HepG2 (cell line): ENCODE results near the gene CLIC1. TPM values are rescaled to one million over a fixed set of nuclear protein-coding genes. Genes with fewer than 3 reads are reported as not detected.

ENCODE experiments used
- AGO1 ChIP-seq: fragments of 200-400 bp; formaldehyde crosslinking; IDR thresholded peaks from 2 replicates; pipeline ENCODE4 v1.6.1; 2017; ENCODE audit warnings: mild to moderate bottlenecking, low read depth, low read length, moderate library complexity; ENCODE audit not compliant: poor library complexity, severe bottlenecking
- AGO2 ChIP-seq: fragments of 200-400 bp; formaldehyde crosslinking; optimal IDR thresholded peaks from 2 replicates; pipeline ENCODE3; 2017; ENCODE audit warnings: mild to moderate bottlenecking, low read depth, low read length, moderate library complexity
- CSRNP1 ChIP-seq: sonication (generic); formaldehyde crosslinking; IDR thresholded peaks from 2 replicates; pipeline ENCODE4 v1.8.1; 2023; ENCODE audit warnings: mild to moderate bottlenecking, missing genetic modification reagents
- HOMEZ ChIP-seq: IDR thresholded peaks from 2 replicates; pipeline ENCODE4 v1.6.1; 2016; ENCODE audit warnings: low read depth
- KMT2B ChIP-seq: IDR thresholded peaks from 2 replicates; pipeline ENCODE4 v1.6.1; 2016; ENCODE audit warnings: missing genetic modification reagents, missing compliant biosample characterization
- NFKB2 ChIP-seq: sonication (generic); formaldehyde crosslinking; IDR thresholded peaks from 2 replicates; pipeline ENCODE4 v1.4.0; 2020; ENCODE audit warnings: missing genetic modification reagents, borderline replicate concordance
- NR2C2 ChIP-seq: sonication (generic); formaldehyde crosslinking; IDR thresholded peaks from 2 replicates; pipeline ENCODE4 v1.4.0; 2020; ENCODE audit warnings: missing genetic modification reagents, mild to moderate bottlenecking, moderate library complexity, borderline replicate concordance
- POLR2A ChIP-seq, 2 experiments: IDR thresholded peaks; 2 replicates each; pipeline ENCODE4 v1.6.1; 2011; ENCODE audit warnings: low read depth in 2 of 2, low read length in 2 of 2, mild to moderate bottlenecking in 1 of 2, moderate library complexity in 1 of 2; ENCODE audit not compliant: insufficient read depth in 1 of 2
- RBFOX2 ChIP-seq: fragments of 200-400 bp; formaldehyde crosslinking; IDR thresholded peaks from 2 replicates; pipeline ENCODE4 v1.6.1; 2017; ENCODE audit warnings: low read depth, mild to moderate bottlenecking, low read length
- RFX3 ChIP-seq: IDR thresholded peaks from 2 replicates; pipeline ENCODE4 v1.6.1; 2016; ENCODE audit warnings: missing biosample characterization, missing genetic modification reagents
- SNAPC5 ChIP-seq: sonication (generic); formaldehyde crosslinking; IDR thresholded peaks from 2 replicates; pipeline ENCODE4 v1.8.1; 2023; ENCODE audit warnings: mild to moderate bottlenecking, missing genetic modification reagents, borderline replicate concordance
- TCF7 ChIP-seq: sonication (generic); IDR thresholded peaks from 2 replicates; pipeline ENCODE4 v1.6.1; 2016; ENCODE audit warnings: antibody characterized with exemption, low read depth
- THAP11 ChIP-seq: IDR thresholded peaks from 2 replicates; pipeline ENCODE4 v1.6.1; 2016; ENCODE audit warnings: missing biosample characterization, missing genetic modification reagents
- YY1 ChIP-seq: IDR thresholded peaks from 2 replicates; pipeline ENCODE4 v1.6.1; 2011; ENCODE audit warnings: low read length, low read depth, moderate library complexity, mild to moderate bottlenecking; ENCODE audit not compliant: insufficient read depth, insufficient replicate concordance
- ZFY ChIP-seq: sonication (generic); formaldehyde crosslinking; IDR thresholded peaks from 2 replicates; pipeline ENCODE4 v1.4.0; 2020; ENCODE audit warnings: missing genetic modification reagents
- ZNF235 ChIP-seq: sonication (generic); formaldehyde crosslinking; IDR thresholded peaks from 2 replicates; pipeline ENCODE4 v1.8.1; 2023; ENCODE audit warnings: mild to moderate bottlenecking, missing genetic modification reagents, borderline replicate concordance
- ZNF383 ChIP-seq: sonication (generic); formaldehyde crosslinking; IDR thresholded peaks from 2 replicates; pipeline ENCODE4 v1.4.0; 2020; ENCODE audit warnings: missing genetic modification reagents, mild to moderate bottlenecking, borderline replicate concordance
- ZNF484 ChIP-seq: sonication (generic); formaldehyde crosslinking; IDR thresholded peaks from 2 replicates; pipeline ENCODE4 v1.5.1; 2020; ENCODE audit warnings: mild to moderate bottlenecking, low read depth, missing genetic modification reagents, borderline replicate concordance
- ZNF512B ChIP-seq: sonication (generic); formaldehyde crosslinking; IDR thresholded peaks from 2 replicates; pipeline ENCODE4 v1.5.1; 2020; ENCODE audit warnings: missing genetic modification reagents, mild to moderate bottlenecking, borderline replicate concordance
- ZNF530 ChIP-seq: sonication (generic); formaldehyde crosslinking; IDR thresholded peaks from 2 replicates; pipeline ENCODE4 v1.5.0; 2020; ENCODE audit warnings: low read depth, mild to moderate bottlenecking, missing genetic modification reagents
- ZNF543 ChIP-seq: sonication (generic); formaldehyde crosslinking; IDR thresholded peaks from 2 replicates; pipeline ENCODE4 v1.4.0; 2020; ENCODE audit warnings: mild to moderate bottlenecking, missing genetic modification reagents
- ZNF558 ChIP-seq: sonication (generic); formaldehyde crosslinking; IDR thresholded peaks from 2 replicates; pipeline ENCODE4 v1.9.0; 2022; ENCODE audit warnings: mild to moderate bottlenecking, missing genetic modification reagents, borderline replicate concordance
- ZNF768 ChIP-seq: sonication (generic); formaldehyde crosslinking; IDR thresholded peaks from 2 replicates; pipeline ENCODE4 v1.4.0; 2020; ENCODE audit warnings: missing genetic modification reagents
- ZNF781 ChIP-seq: sonication (generic); formaldehyde crosslinking; IDR thresholded peaks from 2 replicates; pipeline ENCODE4 v1.5.1; 2020; ENCODE audit warnings: borderline replicate concordance, mild to moderate bottlenecking, missing genetic modification reagents; ENCODE audit errors: not compliant biosample characterization
- ZNF782 ChIP-seq: sonication (generic); formaldehyde crosslinking; IDR thresholded peaks from 2 replicates; pipeline ENCODE4 v1.4.0; 2020; ENCODE audit warnings: missing genetic modification reagents, mild to moderate bottlenecking, borderline replicate concordance
- polyA plus RNA-seq, 8 experiments: library from polyadenylated mRNA; depleted of rRNA in 3 of 8; stranded (reverse) in 7 of 8; unstranded in 1 of 8; fragments of >200 nt; fragmentation: Illumina TruSeq in 4 of 8; extraction: Trizol in 4 of 8; gene quantifications; 2 replicates each; pipeline versions ENCODE4 v1.2.1 to v1.2.3, GENCODE V29; 2011 to 2016; ENCODE audit warnings: low read depth in 4 of 8, missing spikeins in 1 of 8, mixed read lengths in 1 of 8; ENCODE audit not compliant: insufficient read depth in 1 of 8
- total RNA-seq, 5 experiments: library from RNA; depleted of rRNA; stranded (reverse); fragments of >200 nt; fragmentation: Illumina TruSeq; extraction: Trizol; gene quantifications; 2 replicates each; pipeline ENCODE4 v1.2.3, GENCODE V29; 2016; ENCODE audit warnings: low read depth in 1 of 5

The CLIC1 gene
- total and polyA plus RNA-seq, 2 of the 13 experiments (the other 11 are each of a cell fraction or from before 2014, with no cell fraction given): 602 to 891 TPM

- no peak for TF ChIP-seq AGO2
- no peak for TF ChIP-seq ZNF768 (CRISPR knock-in tag)
- TF ChIP-seq ZNF512B (CRISPR knock-in tag): peak; percentile 95; the same call in 1 of the 2 replicates
- no peak for TF ChIP-seq ZFY (CRISPR knock-in tag)
- no peak for TF ChIP-seq AGO1
- no peak for TF ChIP-seq YY1
- TF ChIP-seq ZNF543 (CRISPR knock-in tag): 0 out of 2 replicates have a peak, but pooled peaks have one; percentile 3
- TF ChIP-seq ZNF484 (CRISPR knock-in tag): no peak
- TF ChIP-seq HOMEZ: no peak
- peak; percentile 64; the same call in 1 of the 2 replicates for TF ChIP-seq RBFOX2
- TF ChIP-seq TCF7: peak; percentile 90
- peak; percentile 25 for TF ChIP-seq ZNF781
- no peak for TF ChIP-seq KMT2B (CRISPR knock-in tag)
- TF ChIP-seq SNAPC5 (CRISPR knock-in tag): no peak
- TF ChIP-seq ZNF782 (CRISPR knock-in tag): no peak
- no peak for TF ChIP-seq ZNF530
- no peak for TF ChIP-seq ZNF558 (CRISPR knock-in tag)
- TF ChIP-seq POLR2A (IDR thresholded peaks at IDR 0.05; ENCODE audit: insufficient read depth in 1 of 2, low read depth in 2 of 2, low read length in 2 of 2): peak in 1 of 2 experiments; percentile 89; a peak in 2 of 4 replicates
- peak; percentile 93 for TF ChIP-seq RFX3 (CRISPR knock-in tag)
- peak; percentile 77; the same call in 1 of the 2 replicates for TF ChIP-seq NR2C2 (CRISPR knock-in tag)
- TF ChIP-seq NFKB2 (CRISPR knock-in tag): no peak
- TF ChIP-seq THAP11 (CRISPR knock-in tag): peak; percentile 69
- TF ChIP-seq ZNF383: no peak
- TF ChIP-seq CSRNP1 (CRISPR knock-in tag): no peak
- TF ChIP-seq ZNF235: no peak
Measured at GRCh38 chr6:31737315-31737990, 1.1 kb upstream of the CLIC1 start (continued).
